SK-N-SH (cell line): ENCODE measurements around the gene SOBP.

Source experiments
- POLR2AphosphoS5 ChIP-seq: IDR thresholded peaks from 2 replicates; pipeline ENCODE4 v1.6.1; 2012; ENCODE audit warnings: low read depth, low read length
- RCOR1 ChIP-seq: fragments of 150-350 bp; IDR thresholded peaks from 2 replicates; pipeline ENCODE4 v1.6.1; 2017; ENCODE audit warnings: antibody characterized with exemption, low read length
- TF ChIP-seq, protein P1 (sequence below): fragments of 200-600 bp; sonication (generic); IDR thresholded peaks from 2 replicates; pipeline ENCODE4 v1.6.1; 2017; ENCODE audit warnings: antibody characterized with exemption, mild to moderate bottlenecking, moderate library complexity
- TF ChIP-seq, protein P2 (sequence below): fragments of 150-350 bp; IDR thresholded peaks from 2 replicates; pipeline ENCODE4 v1.6.1; 2017; ENCODE audit warnings: antibody characterized with exemption, low read length, low read depth, borderline replicate concordance

DNA sequence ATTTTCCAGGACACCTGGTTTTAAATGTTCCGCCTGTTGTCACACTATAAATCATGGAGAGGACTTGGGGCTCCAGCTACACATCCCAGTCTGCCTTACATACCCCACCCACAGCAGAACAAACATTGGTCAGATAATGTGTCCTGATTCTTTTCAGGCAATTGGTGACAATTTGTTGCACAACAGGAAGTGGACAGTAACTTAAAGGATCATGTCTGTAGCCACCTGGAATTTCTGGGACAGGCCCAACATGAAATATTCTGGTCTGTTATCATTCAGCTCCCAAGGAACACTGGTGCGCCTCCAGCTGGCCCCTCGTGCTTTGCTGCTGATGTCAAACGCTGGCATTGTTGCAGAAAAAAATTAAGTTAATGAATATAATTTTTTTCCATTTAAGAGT lies 117.2 kb downstream of the SOBP start:
- TF ChIP-seq, protein P1, sequence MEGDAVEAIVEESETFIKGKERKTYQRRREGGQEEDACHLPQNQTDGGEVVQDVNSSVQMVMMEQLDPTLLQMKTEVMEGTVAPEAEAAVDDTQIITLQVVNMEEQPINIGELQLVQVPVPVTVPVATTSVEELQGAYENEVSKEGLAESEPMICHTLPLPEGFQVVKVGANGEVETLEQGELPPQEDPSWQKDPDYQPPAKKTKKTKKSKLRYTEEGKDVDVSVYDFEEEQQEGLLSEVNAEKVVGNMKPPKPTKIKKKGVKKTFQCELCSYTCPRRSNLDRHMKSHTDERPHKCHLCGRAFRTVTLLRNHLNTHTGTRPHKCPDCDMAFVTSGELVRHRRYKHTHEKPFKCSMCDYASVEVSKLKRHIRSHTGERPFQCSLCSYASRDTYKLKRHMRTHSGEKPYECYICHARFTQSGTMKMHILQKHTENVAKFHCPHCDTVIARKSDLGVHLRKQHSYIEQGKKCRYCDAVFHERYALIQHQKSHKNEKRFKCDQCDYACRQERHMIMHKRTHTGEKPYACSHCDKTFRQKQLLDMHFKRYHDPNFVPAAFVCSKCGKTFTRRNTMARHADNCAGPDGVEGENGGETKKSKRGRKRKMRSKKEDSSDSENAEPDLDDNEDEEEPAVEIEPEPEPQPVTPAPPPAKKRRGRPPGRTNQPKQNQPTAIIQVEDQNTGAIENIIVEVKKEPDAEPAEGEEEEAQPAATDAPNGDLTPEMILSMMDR = no peak
- TF ChIP-seq, protein P2, sequence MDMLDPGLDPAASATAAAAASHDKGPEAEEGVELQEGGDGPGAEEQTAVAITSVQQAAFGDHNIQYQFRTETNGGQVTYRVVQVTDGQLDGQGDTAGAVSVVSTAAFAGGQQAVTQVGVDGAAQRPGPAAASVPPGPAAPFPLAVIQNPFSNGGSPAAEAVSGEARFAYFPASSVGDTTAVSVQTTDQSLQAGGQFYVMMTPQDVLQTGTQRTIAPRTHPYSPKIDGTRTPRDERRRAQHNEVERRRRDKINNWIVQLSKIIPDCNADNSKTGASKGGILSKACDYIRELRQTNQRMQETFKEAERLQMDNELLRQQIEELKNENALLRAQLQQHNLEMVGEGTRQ = no peak
- TF ChIP-seq POLR2AphosphoS5 (no peak), RCOR1 (no peak)
